ENCODE data around the gene WNK1.

DNA sequence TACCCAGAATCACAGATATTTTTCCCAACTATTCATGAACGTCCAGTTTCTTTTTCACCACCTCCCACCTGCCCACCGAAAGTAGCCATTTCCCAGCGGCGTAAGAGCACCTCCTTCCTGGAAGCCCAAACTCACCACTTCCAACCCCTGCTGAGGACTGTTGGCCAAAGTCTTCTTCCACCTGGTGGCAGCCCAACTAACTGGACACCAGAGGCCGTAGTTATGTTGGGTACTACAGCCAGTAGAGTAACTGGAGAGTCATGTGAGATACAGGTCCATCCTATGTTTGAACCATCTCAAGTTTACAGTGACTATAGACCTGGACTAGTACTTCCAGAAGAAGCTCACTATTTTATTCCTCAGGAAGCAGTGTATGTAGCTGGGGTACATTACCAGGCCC is 115.5 kb downstream of the WNK1 start:
- no peak for TF ChIP-seq EZH2 (IDR thresholded peaks at IDR 0.05; ENCODE audit: insufficient read depth, low read length)
- TF ChIP-seq, protein P1, sequence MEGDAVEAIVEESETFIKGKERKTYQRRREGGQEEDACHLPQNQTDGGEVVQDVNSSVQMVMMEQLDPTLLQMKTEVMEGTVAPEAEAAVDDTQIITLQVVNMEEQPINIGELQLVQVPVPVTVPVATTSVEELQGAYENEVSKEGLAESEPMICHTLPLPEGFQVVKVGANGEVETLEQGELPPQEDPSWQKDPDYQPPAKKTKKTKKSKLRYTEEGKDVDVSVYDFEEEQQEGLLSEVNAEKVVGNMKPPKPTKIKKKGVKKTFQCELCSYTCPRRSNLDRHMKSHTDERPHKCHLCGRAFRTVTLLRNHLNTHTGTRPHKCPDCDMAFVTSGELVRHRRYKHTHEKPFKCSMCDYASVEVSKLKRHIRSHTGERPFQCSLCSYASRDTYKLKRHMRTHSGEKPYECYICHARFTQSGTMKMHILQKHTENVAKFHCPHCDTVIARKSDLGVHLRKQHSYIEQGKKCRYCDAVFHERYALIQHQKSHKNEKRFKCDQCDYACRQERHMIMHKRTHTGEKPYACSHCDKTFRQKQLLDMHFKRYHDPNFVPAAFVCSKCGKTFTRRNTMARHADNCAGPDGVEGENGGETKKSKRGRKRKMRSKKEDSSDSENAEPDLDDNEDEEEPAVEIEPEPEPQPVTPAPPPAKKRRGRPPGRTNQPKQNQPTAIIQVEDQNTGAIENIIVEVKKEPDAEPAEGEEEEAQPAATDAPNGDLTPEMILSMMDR (IDR thresholded peaks at IDR 0.05; ENCODE audit: insufficient read depth, low read depth, low read length): no peak

Data from astrocyte (in vitro differentiated cells and primary cell).